ENCODE results near the gene NCKAP1.
"Not testable (repeated sequence)": the region's sequence is repeated elsewhere in the genome, so short reads cannot be mapped to it uniquely, and the experiment has no call there.

The NCKAP1 gene

GRCh38 chr2:182907081-182907830 is 131.0 kb downstream of the NCKAP1 start:
- DNase-seq (ENCODE audit: low spot score) = no peak

GRCh38 chr2:182906454-182906853 is 131.8 kb downstream of the NCKAP1 start:
- DNase-seq (ENCODE audit: low spot score) = no peak

GRCh38 chr2:182904844-182905243 is 133.4 kb downstream of the NCKAP1 start:
- no peak for DNase-seq (ENCODE audit: low spot score)

GRCh38 chr2:182903566-182903965 is 134.7 kb downstream of the NCKAP1 start:
- no peak for DNase-seq (ENCODE audit: low spot score)

GRCh38 chr2:182901748-182902147 is 136.5 kb downstream of the NCKAP1 start:
- DNase-seq (ENCODE audit: low spot score) = no peak

GRCh38 chr2:182898718-182899117 is 139.5 kb downstream of the NCKAP1 start:
- DNase-seq (ENCODE audit: low spot score) = no peak

GRCh38 chr2:182897137-182897536 is 141.1 kb downstream of the NCKAP1 start:
- DNase-seq (ENCODE audit: low spot score) = no peak

GRCh38 chr2:182895798-182896197 is 142.5 kb downstream of the NCKAP1 start:
- no peak for DNase-seq (ENCODE audit: low spot score)

GRCh38 chr2:182895169-182895568 is 143.1 kb downstream of the NCKAP1 start:
- no peak for DNase-seq (ENCODE audit: low spot score)

- DNase-seq (ENCODE audit: low spot score) = no peak
These were observed 144.1 kb downstream of the NCKAP1 start for GRCh38 chr2:182894174-182894573.

GRCh38 chr2:182893666-182894065 is 144.6 kb downstream of the NCKAP1 start:
- DNase-seq (ENCODE audit: low spot score) = no peak

- DNase-seq (ENCODE audit: low spot score) = not testable (repeated sequence)
These were observed 145.2 kb downstream of the NCKAP1 start for GRCh38 chr2:182893035-182893434.

- no peak for DNase-seq (ENCODE audit: low spot score)
These were observed 146.6 kb downstream of the NCKAP1 start for GRCh38 chr2:182891611-182892010.

GRCh38 chr2:182890773-182891378 is 147.4 kb downstream of the NCKAP1 start:
- DNase-seq (ENCODE audit: low spot score) = no peak

GRCh38 chr2:182890305-182890704 is 148.0 kb downstream of the NCKAP1 start:
- no peak for DNase-seq (ENCODE audit: low spot score)

- DNase-seq (ENCODE audit: low spot score) = no peak
These were observed 150.4 kb downstream of the NCKAP1 start for GRCh38 chr2:182887753-182888415.

GRCh38 chr2:182887093-182887492 is 151.2 kb downstream of the NCKAP1 start:
- no peak for DNase-seq (ENCODE audit: low spot score)

- no peak for DNase-seq (ENCODE audit: low spot score)
These were observed 152.5 kb downstream of the NCKAP1 start for GRCh38 chr2:182885771-182886170.

- no peak for DNase-seq (ENCODE audit: low spot score)
These were observed 154.8 kb downstream of the NCKAP1 start for GRCh38 chr2:182883451-182883850.

GRCh38 chr2:182880100-182880499 is 158.2 kb downstream of the NCKAP1 start:
- DNase-seq (ENCODE audit: low spot score) = not testable (repeated sequence)

GRCh38 chr2:182876653-182877052 is 161.6 kb downstream of the NCKAP1 start:
- not testable (repeated sequence) for DNase-seq (ENCODE audit: low spot score)

- DNase-seq (ENCODE audit: low spot score) = no peak
These were observed 168.0 kb downstream of the NCKAP1 start for GRCh38 chr2:182870227-182870626.

Measured in HuH-7.5 (cell line).